Measurements from ENCODE around the gene PTTG2.
"Not testable (repeated sequence)": the region's sequence is repeated elsewhere in the genome, so short reads cannot be mapped to it uniquely, and the experiment has no call there.

PTTG2 gene

GRCh38 chr4:37960098-37960497, at the start of gene PTTG2:
Gene PTTG2, plus strand, starts transcription at chr4:37960398. Its CDS starts 37 bp downstream, at chr4:37960435.
- intact Hi-C loops (cut with DNase I), result no loop called here
- DNase-seq, result no peak

GRCh38 chr4:37914539-37914938, 45.7 kb upstream of the PTTG2 start:
- no peak for DNase-seq
- intact Hi-C loops (cut with DNase I), result no loop called here

- no peak for DNase-seq
- intact Hi-C loops (cut with DNase I), result no loop called here
Measured at GRCh38 chr4:37917388-37917787, 42.8 kb upstream of the PTTG2 start.

GRCh38 chr4:37918653-37919052, 41.5 kb upstream of the PTTG2 start:
- intact Hi-C loops (cut with DNase I), result no loop called here
- DNase-seq, result no peak

GRCh38 chr4:37922328-37922727, 37.9 kb upstream of the PTTG2 start:
- intact Hi-C loops (cut with DNase I), result no loop called here
- no peak for DNase-seq

- DNase-seq; intact Hi-C loops (cut with DNase I): not testable (repeated sequence)
Measured at GRCh38 chr4:37923089-37923488, 37.1 kb upstream of the PTTG2 start.

GRCh38 chr4:37924946-37925345, 35.3 kb upstream of the PTTG2 start:
- intact Hi-C loops (cut with DNase I), result no loop called here

GRCh38 chr4:37927434-37927833, 32.8 kb upstream of the PTTG2 start:
- DNase-seq, result no peak
- intact Hi-C loops (cut with DNase I), result no loop called here

More at GRCh38 chr4:37924946-37925345, 35.3 kb upstream of the PTTG2 start:
- no peak for DNase-seq

- intact Hi-C loops (cut with DNase I), result no loop called here
- peak in 3 of 10 donors; percentile 15 to 91 (median 23) for DNase-seq
Measured at GRCh38 chr4:37928426-37929416, 31.5 kb upstream of the PTTG2 start.

GRCh38 chr4:37934096-37934495, 26.1 kb upstream of the PTTG2 start:
- intact Hi-C loops (cut with DNase I), result no loop called here
- DNase-seq, result no peak

GRCh38 chr4:37934609-37935008, 25.6 kb upstream of the PTTG2 start:
- no peak for DNase-seq
- intact Hi-C loops (cut with DNase I), result no loop called here

GRCh38 chr4:37935026-37935425, 25.2 kb upstream of the PTTG2 start:
- intact Hi-C loops (cut with DNase I), result no loop called here
- DNase-seq, result no peak

- no peak for DNase-seq
- intact Hi-C loops (cut with DNase I), result no loop called here
Measured at GRCh38 chr4:37936889-37937498, 23.2 kb upstream of the PTTG2 start.

GRCh38 chr4:37938208-37938607, 22.0 kb upstream of the PTTG2 start:
- no peak for DNase-seq
- intact Hi-C loops (cut with DNase I), result no loop called here

- DNase-seq, result peak in 7 of 10 donors; percentile 19 to 87 (median 26)
- intact Hi-C loops (cut with DNase I), result no loop called here
Measured at GRCh38 chr4:37946503-37947179, 13.6 kb upstream of the PTTG2 start.

GRCh38 chr4:37948542-37948941, 11.7 kb upstream of the PTTG2 start:
- intact Hi-C loops (cut with DNase I), result no loop called here
- no peak for DNase-seq

GRCh38 chr4:37949636-37950426, 10.4 kb upstream of the PTTG2 start:
- intact Hi-C loops (cut with DNase I), result no loop called here
- no peak for DNase-seq

GRCh38 chr4:37951461-37952352, 8.5 kb upstream of the PTTG2 start:
- intact Hi-C loops (cut with DNase I), result no loop called here
- DNase-seq, result no peak

- intact Hi-C loops (cut with DNase I), result no loop called here
- no peak for DNase-seq
Measured at GRCh38 chr4:37953156-37953555, 7.0 kb upstream of the PTTG2 start.
